ENCODE data around the gene LAMC1. TPM values are rescaled to one million over a fixed set of nuclear protein-coding genes. Genes with fewer than 3 reads are reported as not detected.

The LAMC1 gene
- total and polyA plus RNA-seq, 2 donors (not counting 1 experiment from before 2014, with no cell fraction given), result 11.5 to 34.0 TPM

GRCh38 chr1:183138301-183138700 lies 115.1 kb downstream of the LAMC1 start:
- Histone ChIP-seq H3K36me3 (replicated peaks in 1 of 2; ENCODE audit: control extremely low read depth in 1 of 2, control insufficient read depth in 1 of 2, extremely low read depth in 1 of 2, insufficient read depth in 2 of 2, low read length in 1 of 2) (peaks cover 0 to 39% of the 10 kb centered on the region in 2 experiments), H4K20me1 (ENCODE audit: control insufficient read depth, insufficient read depth, low read length, poor library complexity, severe bottlenecking) (no peaks in the 10 kb centered on the region), H3K4me2 (replicated peaks; ENCODE audit: low read depth, low read length, poor library complexity, severe bottlenecking) (no peak overlapping the region), H3K27ac (ENCODE audit: low read length in 2 of 2) (no peak overlapping the region), H2AFZ (ENCODE audit: insufficient read depth, low read depth, low read length, poor library complexity, severe bottlenecking) (no peak overlapping the region), H3K4me1 (ENCODE audit: control insufficient read depth in 2 of 2, insufficient read depth in 2 of 2, low read length in 2 of 2) (no peaks in the 10 kb centered on the region), H3K4me3 (ENCODE audit: control extremely low read depth in 1 of 5, extremely low read depth in 1 of 5, insufficient read depth in 1 of 5, low read depth in 2 of 5, low read length in 4 of 5) (no peak overlapping the region), H3K9ac (ENCODE audit: low read length) (no peak overlapping the region), H3K79me2 (ENCODE audit: control insufficient read depth, insufficient read depth, low read length) (no peaks in the 10 kb centered on the region), H3K27me3 (replicated peaks in 1 of 4; ENCODE audit: control extremely low read depth in 1 of 4, control insufficient read depth in 3 of 4, insufficient read depth in 4 of 4, low read length in 3 of 4) (no peaks in the 10 kb centered on the region), H3K9me3 (ENCODE audit: control extremely low read depth in 1 of 3, control insufficient read depth in 2 of 3, insufficient read depth in 1 of 3, low read length in 2 of 3) (no peaks in the 10 kb centered on the region)
- no peak for DNase-seq
- no peaks in the 10 kb centered on the region for H3K9me3 Mint-ChIP-seq (ENCODE audit: insufficient read depth)
- intact Hi-C loops (cut with micrococcal nuclease), result no loop called here
- ChIA-PET CTCF (no interaction called here), POLR2A (no interaction called here)
- ATAC-seq (ENCODE audit: low read depth), result no peak
- no peaks in the 10 kb centered on the region for H3K27me3 Mint-ChIP-seq
- TF ChIP-seq CTCF (IDR thresholded peaks at IDR 0.05) (no peak), EZH2 (IDR thresholded peaks at IDR 0.05; ENCODE audit: borderline replicate concordance, insufficient read depth, low read depth, low read length, poor library complexity, severe bottlenecking) (no peak)
- H3K4me1 Mint-ChIP-seq, result peaks cover 3% of the 10 kb centered on the region
- WGBS (ENCODE audit: insufficient coverage), result 58% methylated on average over 3 of the region's 4 CpGs
- no peak overlapping the region for H3K4me3 Mint-ChIP-seq
- no peak overlapping the region for H3K27ac Mint-ChIP-seq

- peak overlapping the region; percentile 53 for H3K27ac Mint-ChIP-seq
- H4K20me1 ChIP-seq (ENCODE audit: control insufficient read depth, insufficient read depth, low read length, poor library complexity, severe bottlenecking), result no peaks in the 10 kb centered on the region
These were observed 116.2 kb downstream of the LAMC1 start for GRCh38 chr1:183139281-183139942.

More at GRCh38 chr1:183139281-183139942, 116.2 kb downstream of the LAMC1 start:
- Histone ChIP-seq H3K4me2 (replicated peaks; ENCODE audit: low read depth, low read length, poor library complexity, severe bottlenecking) (no peak overlapping the region), H3K4me1 (ENCODE audit: control insufficient read depth in 2 of 2, insufficient read depth in 2 of 2, low read length in 2 of 2) (no peaks in the 10 kb centered on the region), H3K79me2 (ENCODE audit: control insufficient read depth, insufficient read depth, low read length) (no peaks in the 10 kb centered on the region), H3K9me3 (ENCODE audit: control extremely low read depth in 1 of 3, control insufficient read depth in 2 of 3, insufficient read depth in 1 of 3, low read length in 2 of 3) (no peaks in the 10 kb centered on the region), H3K36me3 (replicated peaks in 1 of 2; ENCODE audit: control extremely low read depth in 1 of 2, control insufficient read depth in 1 of 2, extremely low read depth in 1 of 2, insufficient read depth in 2 of 2, low read length in 1 of 2) (peaks cover 0 to 28% of the 10 kb centered on the region in 2 experiments), H3K27ac (ENCODE audit: low read length in 2 of 2) (no peak overlapping the region), H3K27me3 (replicated peaks in 1 of 4; ENCODE audit: control extremely low read depth in 1 of 4, control insufficient read depth in 3 of 4, insufficient read depth in 4 of 4, low read length in 3 of 4) (no peaks in the 10 kb centered on the region), H3K9ac (ENCODE audit: low read length) (no peak overlapping the region), H3K4me3 (ENCODE audit: control extremely low read depth in 1 of 5, extremely low read depth in 1 of 5, insufficient read depth in 1 of 5, low read depth in 2 of 5, low read length in 4 of 5) (no peak overlapping the region), H2AFZ (ENCODE audit: insufficient read depth, low read depth, low read length, poor library complexity, severe bottlenecking) (no peak overlapping the region)
- ATAC-seq (ENCODE audit: low read depth) (no peak), DNase-seq (no peak)
- CTCF ChIA-PET, result no interaction called here
- intact Hi-C loops (cut with micrococcal nuclease), result no loop called here
- Mint-ChIP-seq H3K4me3 (no peak overlapping the region), H3K9me3 (ENCODE audit: insufficient read depth) (no peaks in the 10 kb centered on the region), H3K27me3 (no peaks in the 10 kb centered on the region), H3K4me1 (peaks cover 3% of the 10 kb centered on the region)
- POLR2A ChIA-PET, result interaction anchor here (0.5 kb wide), 1 partner anchor 248 kb away, joined by 3 read pairs; no protein-coding TSS in a partner anchor
- no peak for TF ChIP-seq CTCF (IDR thresholded peaks at IDR 0.05)
- no peak for TF ChIP-seq EZH2 (IDR thresholded peaks at IDR 0.05; ENCODE audit: borderline replicate concordance, insufficient read depth, low read depth, low read length, poor library complexity, severe bottlenecking)
- WGBS (ENCODE audit: insufficient coverage), result no CpG with 5 or more reads among the region's 4 CpGs

Measured in B cell (primary cell).